NB4 (cell line): ENCODE measurements around the gene SUFU.

ENCODE experiments used
- MAX ChIP-seq: IDR thresholded peaks from 2 replicates; pipeline ENCODE4 v1.6.1; 2011; ENCODE audit warnings: low read depth, low read length
- MYC ChIP-seq: IDR thresholded peaks from 2 replicates; pipeline ENCODE4 v1.6.1; 2011; ENCODE audit warnings: low read depth, low read length
- POLR2A ChIP-seq: IDR thresholded peaks from 2 replicates; pipeline ENCODE4 v1.6.1; 2011; ENCODE audit warnings: mild to moderate bottlenecking; ENCODE audit not compliant: insufficient read length; ENCODE audit errors: extremely low read depth
- TF ChIP-seq, protein P1 (sequence below): IDR thresholded peaks from one replicate; pipeline ENCODE4 v1.5.1; 2012; ENCODE audit warnings: low read depth, low read length

DNA sequence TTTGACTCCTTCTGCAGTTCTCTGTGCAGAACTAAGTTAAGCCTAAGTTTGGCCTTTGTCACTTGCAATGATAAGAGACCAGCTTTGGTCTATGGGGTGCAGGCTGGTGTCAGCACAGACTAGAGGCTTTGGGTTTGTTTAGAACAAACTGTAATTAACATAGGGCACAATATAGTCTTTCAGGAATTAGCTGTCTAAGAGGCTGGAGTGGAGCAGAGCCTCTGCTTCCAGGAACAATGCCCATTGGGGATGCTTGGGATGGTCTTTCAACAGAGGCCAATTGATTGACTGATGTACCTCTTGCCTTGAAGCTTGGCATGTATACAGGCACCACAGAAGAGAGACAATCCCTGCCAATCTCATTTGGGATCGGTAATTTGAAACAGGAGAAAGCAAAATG is 4.7 kb downstream of the SUFU start:
- TF ChIP-seq, protein P1, sequence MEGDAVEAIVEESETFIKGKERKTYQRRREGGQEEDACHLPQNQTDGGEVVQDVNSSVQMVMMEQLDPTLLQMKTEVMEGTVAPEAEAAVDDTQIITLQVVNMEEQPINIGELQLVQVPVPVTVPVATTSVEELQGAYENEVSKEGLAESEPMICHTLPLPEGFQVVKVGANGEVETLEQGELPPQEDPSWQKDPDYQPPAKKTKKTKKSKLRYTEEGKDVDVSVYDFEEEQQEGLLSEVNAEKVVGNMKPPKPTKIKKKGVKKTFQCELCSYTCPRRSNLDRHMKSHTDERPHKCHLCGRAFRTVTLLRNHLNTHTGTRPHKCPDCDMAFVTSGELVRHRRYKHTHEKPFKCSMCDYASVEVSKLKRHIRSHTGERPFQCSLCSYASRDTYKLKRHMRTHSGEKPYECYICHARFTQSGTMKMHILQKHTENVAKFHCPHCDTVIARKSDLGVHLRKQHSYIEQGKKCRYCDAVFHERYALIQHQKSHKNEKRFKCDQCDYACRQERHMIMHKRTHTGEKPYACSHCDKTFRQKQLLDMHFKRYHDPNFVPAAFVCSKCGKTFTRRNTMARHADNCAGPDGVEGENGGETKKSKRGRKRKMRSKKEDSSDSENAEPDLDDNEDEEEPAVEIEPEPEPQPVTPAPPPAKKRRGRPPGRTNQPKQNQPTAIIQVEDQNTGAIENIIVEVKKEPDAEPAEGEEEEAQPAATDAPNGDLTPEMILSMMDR: no peak
- TF ChIP-seq POLR2A (no peak), MYC (no peak), MAX (no peak)
